Measurements from ENCODE around the gene ARHGEF2.
A peak's percentile ranks its signal among the peaks of the same experiment; 100 is the strongest.
"Not testable (repeated sequence)": the region's sequence is repeated elsewhere in the genome, so short reads cannot be mapped to it uniquely, and the experiment has no call there.

ARHGEF2 gene

GRCh38 chr1:155942578-155943141, 35.7 kb downstream of the ARHGEF2 start:
- no peak for DNase-seq (ENCODE audit: low read depth)

DNA sequence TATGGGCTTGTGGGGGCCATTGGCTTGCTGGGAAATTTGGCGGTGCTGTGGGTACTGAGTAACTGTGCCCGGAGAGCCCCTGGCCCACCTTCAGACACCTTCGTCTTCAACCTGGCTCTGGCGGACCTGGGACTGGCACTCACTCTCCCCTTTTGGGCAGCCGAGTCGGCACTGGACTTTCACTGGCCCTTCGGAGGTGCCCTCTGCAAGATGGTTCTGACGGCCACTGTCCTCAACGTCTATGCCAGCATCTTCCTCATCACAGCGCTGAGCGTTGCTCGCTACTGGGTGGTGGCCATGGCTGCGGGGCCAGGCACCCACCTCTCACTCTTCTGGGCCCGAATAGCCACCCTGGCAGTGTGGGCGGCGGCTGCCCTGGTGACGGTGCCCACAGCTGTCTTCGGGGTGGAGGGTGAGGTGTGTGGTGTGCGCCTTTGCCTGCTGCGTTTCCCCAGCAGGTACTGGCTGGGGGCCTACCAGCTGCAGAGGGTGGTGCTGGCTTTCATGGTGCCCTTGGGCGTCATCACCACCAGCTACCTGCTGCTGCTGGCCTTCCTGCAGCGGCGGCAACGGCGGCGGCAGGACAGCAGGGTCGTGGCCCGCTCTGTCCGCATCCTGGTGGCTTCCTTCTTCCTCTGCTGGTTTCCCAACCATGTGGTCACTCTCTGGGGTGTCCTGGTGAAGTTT, 36.4 kb downstream of the ARHGEF2 start:
- DNase-seq (ENCODE audit: low read depth), result no peak

DNA sequence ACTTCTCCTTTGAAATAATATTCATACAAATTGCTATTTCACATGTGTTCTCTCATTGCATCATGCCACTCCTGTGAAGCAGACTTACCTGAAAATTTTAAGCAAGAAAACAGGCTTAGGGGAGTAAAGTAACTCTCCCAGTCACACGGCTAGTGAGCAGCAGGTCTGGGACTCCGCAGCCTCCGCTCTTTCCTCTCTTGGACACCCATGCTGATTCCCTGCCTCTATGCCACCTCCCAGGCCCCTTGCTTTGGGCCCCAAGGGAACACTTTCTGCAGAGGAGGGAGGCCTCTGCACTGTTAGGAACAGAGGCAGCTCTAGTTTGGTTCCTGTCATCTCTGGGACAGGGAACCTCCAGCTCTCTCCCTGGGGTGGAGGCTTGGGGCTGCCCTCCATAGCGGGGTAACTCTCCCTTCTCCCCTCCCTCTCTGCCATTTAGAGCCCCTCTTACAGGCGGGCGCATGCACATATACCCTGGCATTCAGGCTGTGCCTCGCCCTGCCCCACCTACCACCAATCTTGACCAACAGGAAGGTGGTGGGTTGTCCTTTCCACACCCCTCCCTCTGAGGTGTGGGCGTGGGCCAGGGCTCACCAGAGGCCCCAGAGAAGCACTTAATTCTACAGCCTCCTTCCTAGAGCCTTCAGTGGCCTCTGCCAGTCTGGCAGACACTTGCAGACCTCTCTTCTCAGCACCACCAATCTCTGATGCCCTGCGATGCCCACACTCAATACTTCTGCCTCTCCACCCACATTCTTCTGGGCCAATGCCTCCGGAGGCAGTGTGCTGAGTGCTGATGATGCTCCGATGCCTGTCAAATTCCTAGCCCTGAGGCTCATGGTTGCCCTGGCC, 37.1 kb downstream of the ARHGEF2 start, which contains the start of gene RXFP4:
TSS of gene RXFP4 (plus strand) at position 646 of the 852 bp plus-strand sequence. CDS start at position 718, 72 bp downstream.
- DNase-seq (ENCODE audit: low read depth), result no peak

GRCh38 chr1:155940482-155940992, 37.8 kb downstream of the ARHGEF2 start:
- DNase-seq (ENCODE audit: low read depth), result peak; percentile 31

DNA sequence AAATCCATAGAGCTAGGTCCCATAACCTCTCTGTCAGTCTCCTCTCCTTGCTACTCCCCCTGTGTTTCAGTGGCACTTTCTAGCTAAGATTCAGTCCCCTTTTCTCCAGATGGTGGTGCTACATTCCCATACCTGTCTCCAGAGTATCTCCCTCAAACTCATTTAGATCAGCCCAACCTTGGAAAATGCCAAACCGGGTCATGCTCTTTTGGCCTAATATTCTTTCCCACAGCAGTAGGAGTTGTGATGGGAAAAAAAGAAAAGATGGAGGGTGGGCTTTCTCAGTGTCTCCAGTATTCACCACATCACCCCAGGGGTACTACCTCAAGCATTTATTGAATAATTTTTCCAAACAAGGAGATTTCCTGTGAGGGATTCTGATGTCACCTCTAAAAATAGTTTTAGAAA, 40.1 kb downstream of the ARHGEF2 start:
- peak; percentile 38 for DNase-seq (ENCODE audit: low read depth)

GRCh38 chr1:155934936-155935590, 43.3 kb downstream of the ARHGEF2 start:
- DNase-seq (ENCODE audit: low read depth), result no peak

GRCh38 chr1:155934097-155934935, 44.0 kb downstream of the ARHGEF2 start, which contains the start of gene KHDC4:
Gene KHDC4, minus strand, starts transcription at chr1:155934413. Its CDS starts 40 bp downstream, at chr1:155934373.
- DNase-seq (ENCODE audit: low read depth), result peak; percentile 98

GRCh38 chr1:155933591-155934096, 44.7 kb downstream of the ARHGEF2 start:
- no peak for DNase-seq (ENCODE audit: low read depth)

GRCh38 chr1:155932487-155932886, 45.9 kb downstream of the ARHGEF2 start:
- no peak for DNase-seq (ENCODE audit: low read depth)

DNA sequence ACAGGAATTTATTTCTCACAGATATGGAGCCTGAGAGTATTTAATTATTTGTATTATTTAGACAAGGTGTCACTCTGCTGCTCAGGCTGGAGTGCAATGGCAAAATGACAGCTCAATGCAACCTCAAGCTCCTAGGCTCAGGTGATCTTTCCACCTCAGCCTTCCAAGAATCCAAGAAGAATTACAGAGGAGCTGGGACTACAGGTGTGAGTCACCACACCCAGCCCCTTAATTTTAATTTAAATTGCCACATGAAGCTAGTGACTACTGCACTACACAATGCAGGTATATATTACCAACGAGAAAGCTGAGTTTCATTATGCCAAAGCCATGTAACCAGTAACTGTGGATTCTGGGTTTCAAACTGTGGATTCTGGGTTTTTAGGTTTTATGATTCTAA, 46.3 kb downstream of the ARHGEF2 start:
- no peak for DNase-seq (ENCODE audit: low read depth)

DNA sequence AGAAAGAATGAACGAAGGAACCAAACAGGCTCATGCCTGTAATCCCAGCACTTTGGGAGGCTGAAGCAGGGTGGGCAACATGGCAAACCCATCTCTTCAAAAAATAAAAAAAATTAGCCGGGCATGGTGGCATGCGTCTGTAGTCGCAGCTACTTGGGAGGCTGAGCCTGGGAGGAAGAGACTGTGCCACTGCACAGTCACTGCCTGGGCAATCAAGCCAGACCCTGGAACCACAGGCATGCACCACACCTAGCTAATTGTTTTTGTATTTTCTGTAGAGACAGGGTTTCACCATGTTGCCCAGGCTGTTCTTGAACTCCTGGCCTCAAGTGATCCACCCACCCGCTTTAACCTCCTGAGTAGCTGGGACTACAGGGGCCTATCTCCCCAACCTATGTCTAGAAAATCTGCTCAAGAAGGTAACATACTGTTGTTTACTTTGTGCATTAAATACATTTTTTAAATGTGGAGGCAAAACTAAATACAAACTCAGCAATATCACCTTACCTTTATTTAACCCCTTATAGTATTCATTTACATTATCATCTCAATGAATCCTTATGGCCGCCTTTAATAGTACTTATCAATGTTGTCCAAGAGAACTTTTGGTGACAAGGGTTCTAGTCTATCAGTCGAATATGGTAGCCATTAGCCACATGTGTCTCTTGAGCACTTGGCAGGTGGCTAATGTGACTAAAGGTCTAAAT, 46.9 kb downstream of the ARHGEF2 start:
- DNase-seq (ENCODE audit: low read depth), result no peak

DNA sequence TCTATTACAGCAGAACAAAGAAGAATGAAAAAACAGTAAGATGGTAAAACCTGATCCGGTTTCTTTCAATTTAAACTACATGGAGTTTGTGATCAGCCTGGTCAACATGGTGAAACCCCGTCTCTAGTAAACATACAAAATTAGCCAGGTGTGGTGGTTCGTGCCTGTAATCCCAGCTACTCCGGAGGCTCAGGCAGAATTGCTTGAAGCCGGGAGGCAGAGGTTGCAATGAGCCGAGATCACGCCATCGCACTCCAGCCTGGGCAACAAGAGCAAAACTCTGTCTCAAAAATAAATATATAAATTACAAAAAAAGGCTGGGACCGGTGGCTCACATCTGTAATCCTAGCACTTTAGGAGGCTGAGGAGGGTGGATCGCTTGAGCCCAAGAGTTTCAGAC, 47.6 kb downstream of the ARHGEF2 start:
- not testable (repeated sequence) for DNase-seq (ENCODE audit: low read depth)

DNA sequence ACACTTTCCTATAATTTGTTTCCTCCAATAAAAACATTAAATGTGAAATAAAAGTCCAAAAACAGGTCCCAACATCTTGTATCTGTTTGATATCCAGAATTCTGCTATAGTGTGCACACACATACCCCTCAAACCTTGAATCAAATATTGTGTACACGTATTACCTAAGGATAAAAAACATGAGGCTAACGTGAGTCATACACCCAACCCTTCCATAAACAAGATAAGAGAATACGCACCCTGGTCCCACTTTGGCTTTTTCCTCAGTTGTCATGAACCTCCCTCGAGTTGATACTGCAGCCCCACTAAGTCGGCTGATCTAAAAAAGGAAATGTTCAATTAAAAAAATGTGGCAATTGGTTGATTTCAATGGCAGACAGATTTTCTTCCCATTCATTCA, 49.3 kb downstream of the ARHGEF2 start:
- DNase-seq (ENCODE audit: low read depth), result no peak

DNA sequence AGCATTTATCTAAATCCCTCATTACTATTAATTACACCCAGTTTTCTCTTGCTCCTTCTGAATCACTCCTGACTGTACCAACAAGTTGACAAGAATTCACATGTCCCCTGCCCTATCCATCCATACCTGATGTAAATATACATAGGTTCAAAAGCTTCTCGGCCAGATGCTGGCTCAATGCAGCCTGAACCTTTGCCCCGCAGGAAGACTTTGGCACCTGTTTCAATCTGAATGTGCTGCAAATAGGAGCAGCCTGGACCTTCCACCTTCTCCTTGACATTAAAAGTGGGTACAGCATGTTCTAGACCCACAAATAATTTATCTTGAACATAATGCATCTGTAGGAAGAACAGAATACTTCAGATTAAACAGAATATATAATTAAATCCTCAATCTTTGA, 52.8 kb downstream of the ARHGEF2 start:
- DNase-seq (ENCODE audit: low read depth), result no peak

DNA sequence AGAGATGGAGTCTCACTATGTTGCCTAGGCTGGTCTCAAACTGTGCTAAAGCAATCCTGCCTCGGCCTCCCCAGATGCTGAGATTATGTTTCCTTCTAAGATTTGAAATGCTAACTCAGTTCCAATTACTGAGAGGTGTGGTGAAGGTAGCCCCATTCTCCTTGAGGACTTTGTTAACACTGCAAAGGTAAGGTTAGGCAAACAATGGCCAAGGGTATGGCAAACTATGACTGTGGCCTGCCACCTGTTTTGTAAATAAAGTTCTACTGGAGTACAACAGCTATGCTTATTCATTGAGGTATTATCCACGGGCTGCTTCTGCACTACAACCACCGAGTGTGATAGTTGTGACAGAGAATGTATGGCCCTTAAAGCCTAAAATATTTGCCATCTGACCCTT, 57.6 kb downstream of the ARHGEF2 start:
- DNase-seq (ENCODE audit: low read depth), result no peak

DNA sequence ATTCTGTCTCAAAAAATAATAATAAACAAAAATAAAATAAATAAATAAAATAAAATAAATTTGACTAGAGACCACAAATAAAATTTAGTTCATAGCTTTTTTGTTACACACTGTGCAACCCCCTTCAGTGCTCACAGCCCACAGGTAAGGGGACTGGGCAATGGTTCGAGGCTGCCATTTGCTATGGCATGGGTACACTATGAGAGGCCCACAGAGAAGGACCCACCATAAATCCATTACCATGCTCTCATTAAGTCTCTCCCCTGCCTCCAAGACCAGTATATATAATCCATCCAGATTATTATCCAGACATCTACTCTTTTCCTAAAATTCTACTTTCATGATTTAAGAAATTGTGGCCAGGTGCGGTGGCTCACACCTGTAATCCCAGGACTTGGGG, 58.5 kb downstream of the ARHGEF2 start:
- no peak for DNase-seq (ENCODE audit: low read depth)

DNA sequence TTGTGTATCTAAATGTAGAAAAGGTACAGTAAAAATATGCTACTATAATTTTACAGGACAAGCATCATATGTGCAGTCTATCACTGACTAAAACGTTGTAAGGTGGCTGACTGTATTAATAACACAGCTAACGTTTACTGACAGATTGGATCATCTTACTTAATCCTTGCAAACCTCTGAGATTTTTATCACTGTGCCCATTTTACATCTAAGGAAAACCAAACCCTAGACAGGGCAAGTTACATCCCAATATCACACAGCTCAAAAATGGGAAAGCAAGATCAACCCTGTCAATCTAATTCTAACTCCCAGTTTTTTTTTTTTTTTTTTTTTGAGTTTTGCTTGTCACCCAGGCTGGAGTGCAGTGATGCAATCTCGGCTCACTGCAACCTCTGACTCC, 59.7 kb downstream of the ARHGEF2 start:
- no peak for DNase-seq (ENCODE audit: low read depth)

- peak; percentile 13 for DNase-seq (ENCODE audit: low read depth)
Measured at GRCh38 chr1:155913969-155914757, 64.2 kb downstream of the ARHGEF2 start.

DNA sequence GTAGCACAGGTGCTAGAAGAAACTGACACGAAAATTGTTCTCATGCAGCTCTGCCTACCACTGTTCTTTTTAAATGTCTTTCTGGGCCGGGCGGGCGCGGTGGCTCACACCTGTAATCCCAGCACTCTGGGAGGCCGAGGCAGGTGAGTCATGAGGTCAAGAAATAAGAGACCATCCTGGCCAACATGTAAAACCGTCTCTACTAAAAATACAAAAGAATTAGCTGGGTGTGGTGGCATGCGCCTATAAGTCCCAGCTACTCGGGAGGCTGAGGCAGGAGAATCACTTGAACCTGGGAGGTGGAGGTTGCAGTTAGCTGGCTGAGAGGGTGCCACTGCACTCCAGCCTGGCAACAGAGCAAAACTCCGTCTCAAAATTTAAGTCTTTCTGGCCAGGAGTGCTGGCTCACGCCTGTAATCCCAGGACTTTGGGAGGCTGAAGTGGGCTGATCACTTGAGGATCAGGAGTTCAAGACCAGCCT, 66.3 kb downstream of the ARHGEF2 start:
- no peak for DNase-seq (ENCODE audit: low read depth)

Measured in fibroblast of gingiva (primary cell).